K562 (cell line): ENCODE data around the gene HMX2. TPM values are rescaled to one million over a fixed set of nuclear protein-coding genes. Genes with fewer than 3 reads are reported as not detected.
A peak's percentile ranks its signal among the peaks of the same experiment; 100 is the strongest.

Experiments used
- C11orf30 ChIP-seq: fragments of 450-650 bp; IDR thresholded peaks from 2 replicates; pipeline ENCODE4 v1.6.1; 2016; ENCODE audit warnings: low read depth, mild to moderate bottlenecking
- GATAD2B ChIP-seq: fragments of 450-650 bp; IDR thresholded peaks from 2 replicates; pipeline ENCODE4 v1.6.1; 2017; ENCODE audit warnings: mild to moderate bottlenecking, borderline replicate concordance
- HDAC2 ChIP-seq: fragments of 450-650 bp; IDR thresholded peaks from 2 replicates; pipeline ENCODE4 v1.6.1; 2016; ENCODE audit warnings: mild to moderate bottlenecking
- HDGF ChIP-seq: fragments of 450-650 bp; IDR thresholded peaks from 2 replicates; pipeline ENCODE4 v1.6.1; 2016
- L3MBTL2 ChIP-seq: fragments of 450-650 bp; IDR thresholded peaks from 2 replicates; pipeline ENCODE4 v1.6.1; 2016; ENCODE audit warnings: mild to moderate bottlenecking, moderate library complexity
- MEF2D ChIP-seq: conservative IDR thresholded peaks from 2 replicates; pipeline ENCODE4 v1.6.1; 2016; ENCODE audit warnings: low read depth, missing genetic modification characterization, missing compliant biosample characterization
- MTF1 ChIP-seq: fragments of 250-450 bp; sonication (Bioruptor Pico); IDR thresholded peaks from 2 replicates; pipeline ENCODE4 v1.9.0; 2021; ENCODE audit warnings: moderate library complexity, mild to moderate bottlenecking, inconsistent platforms, borderline replicate concordance
- NCOR1 ChIP-seq: fragments of 450-650 bp; IDR thresholded peaks from 2 replicates; pipeline ENCODE4 v1.6.1; 2016; ENCODE audit warnings: mild to moderate bottlenecking, moderate library complexity
- SMARCA4 ChIP-seq: fragments of 450-650 bp; IDR thresholded peaks from 2 replicates; pipeline ENCODE4 v1.6.1; 2016
- STAG1 ChIP-seq: sonication (generic); formaldehyde crosslinking; IDR thresholded peaks from 2 replicates; pipeline ENCODE4 v1.5.0; 2020; ENCODE audit warnings: missing genetic modification reagents, borderline replicate concordance
- TAF9B ChIP-seq: fragments of 450-650 bp; IDR thresholded peaks from 2 replicates; pipeline ENCODE4 v1.6.1; 2018; ENCODE audit warnings: mild to moderate bottlenecking; ENCODE audit not compliant: partially characterized antibody
- THRAP3 ChIP-seq: fragments of 450-650 bp; IDR thresholded peaks from 2 replicates; pipeline ENCODE4 v1.6.1; 2016; ENCODE audit warnings: mild to moderate bottlenecking, inconsistent platforms, borderline replicate concordance
- ZNF24 ChIP-seq: fragments of 450-650 bp; IDR thresholded peaks from 2 replicates; pipeline ENCODE4 v1.6.1; 2016
- polyA plus RNA-seq, 8 experiments: library from polyadenylated mRNA; depleted of rRNA in 4 of 8; stranded (reverse) in 5 of 8; unstranded in 3 of 8; fragments of >200 nt; fragmentation: Nextera tagmentation in 2 of 8; fragmentation: Illumina TruSeq in 1 of 8; extraction: Ambion mirVana in 2 of 8; extraction: Trizol in 1 of 8; gene quantifications; 2 replicates each; pipeline versions ENCODE4 v1.2.1 to v1.2.3, GENCODE V29; 2011 to 2014; ENCODE audit warnings: inconsistent platforms in 1 of 8, missing spikeins in 1 of 8
- total RNA-seq, 7 experiments: library from RNA; depleted of rRNA in 6 of 7; stranded (reverse); fragments of >200 nt in 6 of 7; fragmentation: Illumina TruSeq in 2 of 7; extraction: Trizol in 2 of 7; gene quantifications; 2 replicates each; pipeline versions ENCODE4 v1.2.1 to v1.2.3, GENCODE V29; 2011 to 2021; ENCODE audit warnings: low replicate concordance in 1 of 7
- TF ChIP-seq, protein P1 (sequence below): sonication (generic); formaldehyde crosslinking; IDR thresholded peaks from 2 replicates; pipeline ENCODE4 v1.8.0; 2022; ENCODE audit warnings: mild to moderate bottlenecking, missing genetic modification reagents
- TF ChIP-seq, protein P2 (sequence below): fragments of 450-650 bp; IDR thresholded peaks from 2 replicates; pipeline ENCODE4 v1.6.1; 2016
- TF ChIP-seq, protein P3 (sequence below): fragments of 450-650 bp; IDR thresholded peaks from 2 replicates; pipeline ENCODE4 v1.6.1; 2016; ENCODE audit warnings: low read depth
- TF ChIP-seq, protein P4 (sequence below): fragments of 450-650 bp; formaldehyde crosslinking; IDR thresholded peaks from 2 replicates; pipeline ENCODE4 v1.4.0; 2022; ENCODE audit warnings: missing genetic modification characterization

HMX2 gene
- total and polyA plus RNA-seq, 9 of the 15 experiments (the other 6 are each of a cell fraction or from before 2014, with no cell fraction given) = 0.07 to 0.58 (median 0.09) TPM; not detected in 2

DNA sequence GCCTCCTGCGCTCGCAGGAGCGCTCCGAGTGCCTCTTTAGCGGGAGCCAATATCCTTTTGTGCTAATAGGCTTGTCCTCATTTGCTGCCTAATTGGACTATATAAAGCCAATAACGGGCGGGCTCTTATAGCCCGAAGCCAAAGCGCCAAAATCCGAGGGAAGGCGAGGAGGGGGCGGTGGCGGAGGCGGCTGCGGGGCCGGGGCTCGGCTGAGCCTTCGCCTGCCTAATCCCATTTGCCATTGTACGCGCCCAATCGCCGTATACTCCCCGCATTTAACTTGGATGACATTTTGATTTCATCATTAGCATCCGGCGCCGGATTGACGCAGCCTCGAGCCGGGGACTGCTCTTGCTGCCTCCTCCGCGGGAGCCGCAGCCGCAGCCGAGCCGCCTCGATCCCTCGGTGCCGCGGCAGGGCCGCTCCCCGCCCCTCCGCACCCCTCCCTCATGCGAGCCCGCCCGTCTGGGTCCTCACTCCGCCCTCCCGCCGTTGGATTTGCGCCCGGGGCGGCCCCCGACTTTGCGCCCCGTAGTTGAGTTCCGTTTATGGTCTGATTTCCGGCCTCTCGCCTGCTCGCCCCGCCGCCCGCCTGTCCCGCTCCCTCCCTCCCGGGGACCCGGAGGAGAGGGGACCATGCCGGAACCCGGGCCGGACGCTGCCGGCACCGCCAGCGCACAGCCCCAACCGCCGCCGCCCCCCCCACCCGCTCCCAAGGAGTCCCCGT is 12.4 kb upstream of the HMX2 start, which contains the start of gene HMX3 (continued):
- no peak for TF ChIP-seq MTF1 (CRISPR knock-in tag)
- no peak for TF ChIP-seq HDGF
- no peak for TF ChIP-seq SMARCA4
- TF ChIP-seq MEF2D (tag) = no peak
- TF ChIP-seq, protein P1, sequence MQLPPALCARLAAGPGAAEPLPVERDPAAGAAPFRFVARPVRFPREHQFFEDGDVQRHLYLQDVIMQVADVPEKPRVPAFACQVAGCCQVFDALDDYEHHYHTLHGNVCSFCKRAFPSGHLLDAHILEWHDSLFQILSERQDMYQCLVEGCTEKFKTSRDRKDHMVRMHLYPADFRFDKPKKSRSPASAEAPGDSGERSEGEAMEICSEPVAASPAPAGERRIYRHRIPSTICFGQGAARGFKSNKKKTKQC (CRISPR knock-in tag) = no peak
- TF ChIP-seq, protein P2, sequence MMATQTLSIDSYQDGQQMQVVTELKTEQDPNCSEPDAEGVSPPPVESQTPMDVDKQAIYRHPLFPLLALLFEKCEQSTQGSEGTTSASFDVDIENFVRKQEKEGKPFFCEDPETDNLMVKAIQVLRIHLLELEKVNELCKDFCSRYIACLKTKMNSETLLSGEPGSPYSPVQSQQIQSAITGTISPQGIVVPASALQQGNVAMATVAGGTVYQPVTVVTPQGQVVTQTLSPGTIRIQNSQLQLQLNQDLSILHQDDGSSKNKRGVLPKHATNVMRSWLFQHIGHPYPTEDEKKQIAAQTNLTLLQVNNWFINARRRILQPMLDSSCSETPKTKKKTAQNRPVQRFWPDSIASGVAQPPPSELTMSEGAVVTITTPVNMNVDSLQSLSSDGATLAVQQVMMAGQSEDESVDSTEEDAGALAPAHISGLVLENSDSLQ = peak; percentile 41; the same call in 1 of the 2 replicates
- no peak for TF ChIP-seq HDAC2
- no peak for TF ChIP-seq THRAP3
- TF ChIP-seq NCOR1 = no peak
- TF ChIP-seq ZNF24 = no peak
- TF ChIP-seq, protein P3, sequence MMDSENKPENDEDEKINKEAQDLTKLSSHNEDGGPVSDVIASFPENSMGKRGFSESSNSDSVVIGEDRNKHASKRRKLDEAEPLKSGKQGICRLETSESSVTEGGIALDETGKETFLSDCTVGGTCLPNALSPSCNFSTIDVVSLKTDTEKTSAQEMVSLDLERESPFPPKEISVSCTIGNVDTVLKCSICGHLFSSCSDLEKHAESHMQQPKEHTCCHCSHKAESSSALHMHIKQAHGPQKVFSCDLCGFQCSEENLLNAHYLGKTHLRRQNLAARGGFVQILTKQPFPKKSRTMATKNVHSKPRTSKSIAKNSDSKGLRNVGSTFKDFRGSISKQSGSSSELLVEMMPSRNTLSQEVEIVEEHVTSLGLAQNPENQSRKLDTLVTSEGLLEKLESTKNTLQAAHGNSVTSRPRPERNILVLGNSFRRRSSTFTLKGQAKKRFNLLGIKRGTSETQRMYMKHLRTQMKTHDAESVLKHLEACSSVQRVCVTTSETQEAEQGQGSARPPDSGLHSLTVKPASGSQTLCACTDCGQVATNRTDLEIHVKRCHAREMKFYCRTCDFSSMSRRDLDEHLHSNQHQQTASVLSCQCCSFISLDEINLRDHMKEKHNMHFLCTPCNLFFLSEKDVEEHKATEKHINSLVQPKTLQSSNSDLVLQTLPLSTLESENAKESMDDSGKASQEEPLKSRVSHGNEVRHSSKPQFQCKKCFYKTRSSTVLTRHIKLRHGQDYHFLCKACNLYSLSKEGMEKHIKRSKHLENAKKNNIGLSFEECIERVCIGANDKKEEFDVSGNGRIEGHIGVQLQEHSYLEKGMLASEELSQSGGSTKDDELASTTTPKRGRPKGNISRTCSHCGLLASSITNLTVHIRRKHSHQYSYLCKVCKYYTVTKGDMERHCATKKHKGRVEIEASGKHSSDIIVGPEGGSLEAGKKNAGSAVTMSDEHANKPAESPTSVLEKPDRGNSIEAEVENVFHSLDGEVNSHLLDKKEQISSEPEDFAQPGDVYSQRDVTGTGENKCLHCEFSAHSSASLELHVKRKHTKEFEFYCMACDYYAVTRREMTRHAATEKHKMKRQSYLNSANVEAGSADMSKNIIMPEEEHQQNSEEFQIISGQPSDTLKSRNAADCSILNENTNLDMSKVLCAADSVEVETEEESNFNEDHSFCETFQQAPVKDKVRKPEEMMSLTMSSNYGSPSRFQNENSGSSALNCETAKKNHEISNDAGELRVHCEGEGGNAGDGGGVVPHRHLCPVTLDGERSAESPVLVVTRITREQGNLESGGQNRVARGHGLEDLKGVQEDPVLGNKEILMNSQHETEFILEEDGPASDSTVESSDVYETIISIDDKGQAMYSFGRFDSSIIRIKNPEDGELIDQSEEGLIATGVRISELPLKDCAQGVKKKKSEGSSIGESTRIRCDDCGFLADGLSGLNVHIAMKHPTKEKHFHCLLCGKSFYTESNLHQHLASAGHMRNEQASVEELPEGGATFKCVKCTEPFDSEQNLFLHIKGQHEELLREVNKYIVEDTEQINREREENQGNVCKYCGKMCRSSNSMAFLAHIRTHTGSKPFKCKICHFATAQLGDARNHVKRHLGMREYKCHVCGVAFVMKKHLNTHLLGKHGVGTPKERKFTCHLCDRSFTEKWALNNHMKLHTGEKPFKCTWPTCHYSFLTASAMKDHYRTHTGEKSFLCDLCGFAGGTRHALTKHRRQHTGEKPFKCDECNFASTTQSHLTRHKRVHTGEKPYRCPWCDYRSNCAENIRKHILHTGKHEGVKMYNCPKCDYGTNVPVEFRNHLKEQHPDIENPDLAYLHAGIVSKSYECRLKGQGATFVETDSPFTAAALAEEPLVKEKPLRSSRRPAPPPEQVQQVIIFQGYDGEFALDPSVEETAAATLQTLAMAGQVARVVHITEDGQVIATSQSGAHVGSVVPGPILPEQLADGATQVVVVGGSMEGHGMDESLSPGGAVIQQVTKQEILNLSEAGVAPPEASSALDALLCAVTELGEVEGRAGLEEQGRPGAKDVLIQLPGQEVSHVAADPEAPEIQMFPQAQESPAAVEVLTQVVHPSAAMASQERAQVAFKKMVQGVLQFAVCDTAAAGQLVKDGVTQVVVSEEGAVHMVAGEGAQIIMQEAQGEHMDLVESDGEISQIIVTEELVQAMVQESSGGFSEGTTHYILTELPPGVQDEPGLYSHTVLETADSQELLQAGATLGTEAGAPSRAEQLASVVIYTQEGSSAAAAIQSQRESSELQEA = no peak
- TF ChIP-seq C11orf30 = no peak
- TF ChIP-seq L3MBTL2 = no peak
- no peak for TF ChIP-seq STAG1 (CRISPR knock-in tag)
- TF ChIP-seq, protein P4, sequence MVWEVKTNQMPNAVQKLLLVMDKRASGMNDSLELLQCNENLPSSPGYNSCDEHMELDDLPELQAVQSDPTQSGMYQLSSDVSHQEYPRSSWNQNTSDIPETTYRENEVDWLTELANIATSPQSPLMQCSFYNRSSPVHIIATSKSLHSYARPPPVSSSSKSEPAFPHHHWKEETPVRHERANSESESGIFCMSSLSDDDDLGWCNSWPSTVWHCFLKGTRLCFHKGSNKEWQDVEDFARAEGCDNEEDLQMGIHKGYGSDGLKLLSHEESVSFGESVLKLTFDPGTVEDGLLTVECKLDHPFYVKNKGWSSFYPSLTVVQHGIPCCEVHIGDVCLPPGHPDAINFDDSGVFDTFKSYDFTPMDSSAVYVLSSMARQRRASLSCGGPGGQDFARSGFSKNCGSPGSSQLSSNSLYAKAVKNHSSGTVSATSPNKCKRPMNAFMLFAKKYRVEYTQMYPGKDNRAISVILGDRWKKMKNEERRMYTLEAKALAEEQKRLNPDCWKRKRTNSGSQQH (CRISPR knock-in tag) = no peak
- TF ChIP-seq TAF9B = no peak
- TF ChIP-seq GATAD2B = no peak
